ENCODE measurements around the gene NCOA3.
"Not testable (repeated sequence)": the region's sequence is repeated elsewhere in the genome, so short reads cannot be mapped to it uniquely, and the experiment has no call there.

Gene NCOA3

DNA sequence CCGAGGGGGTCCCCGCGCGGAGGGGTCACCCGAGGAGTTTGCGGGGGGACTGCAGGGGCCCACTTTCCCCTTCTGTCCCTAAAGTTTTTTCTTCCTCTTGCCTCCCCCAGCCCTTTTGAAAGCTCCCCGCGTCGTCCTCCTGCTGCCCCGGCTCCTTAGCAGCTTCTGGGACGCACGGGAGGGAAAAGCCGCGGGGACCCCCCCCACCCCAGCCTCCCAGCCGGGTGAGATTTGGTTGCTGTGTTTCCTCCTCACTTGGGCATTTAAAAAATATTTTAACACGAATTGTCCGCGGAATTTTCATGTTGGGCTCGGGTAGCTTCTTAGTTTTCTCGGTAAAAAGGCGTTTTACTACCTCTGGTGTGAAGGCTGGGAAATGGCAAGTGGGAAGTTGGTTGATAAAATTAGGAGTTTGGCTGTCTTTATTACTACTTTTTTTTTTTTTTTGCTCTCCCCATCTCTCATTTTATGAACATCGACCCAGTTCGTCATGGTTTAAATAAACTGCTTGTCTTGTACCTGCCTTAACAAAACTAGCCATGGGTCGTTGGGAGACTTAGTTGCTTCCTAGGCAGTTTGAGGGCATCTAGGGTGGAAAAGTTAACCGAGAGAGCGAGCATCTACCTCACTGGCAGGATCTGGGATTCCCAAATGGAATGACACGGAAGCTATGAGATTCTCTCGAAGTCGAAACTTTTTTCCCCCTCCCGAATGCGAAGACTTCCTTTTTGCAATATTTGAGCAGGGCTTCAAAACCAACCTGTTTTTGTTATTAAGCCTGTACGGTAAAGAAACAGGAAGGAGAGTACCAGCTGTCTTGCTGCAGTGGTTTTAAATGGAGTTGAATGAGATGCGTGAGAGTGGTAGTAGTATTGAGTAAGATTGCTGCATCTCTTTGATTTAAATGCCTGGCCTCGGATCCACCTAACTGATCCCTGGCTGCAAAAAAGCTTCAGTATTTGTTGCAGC lies 868 bp downstream of the NCOA3 start:
- peak; percentile 71 for DNase-seq

DNA sequence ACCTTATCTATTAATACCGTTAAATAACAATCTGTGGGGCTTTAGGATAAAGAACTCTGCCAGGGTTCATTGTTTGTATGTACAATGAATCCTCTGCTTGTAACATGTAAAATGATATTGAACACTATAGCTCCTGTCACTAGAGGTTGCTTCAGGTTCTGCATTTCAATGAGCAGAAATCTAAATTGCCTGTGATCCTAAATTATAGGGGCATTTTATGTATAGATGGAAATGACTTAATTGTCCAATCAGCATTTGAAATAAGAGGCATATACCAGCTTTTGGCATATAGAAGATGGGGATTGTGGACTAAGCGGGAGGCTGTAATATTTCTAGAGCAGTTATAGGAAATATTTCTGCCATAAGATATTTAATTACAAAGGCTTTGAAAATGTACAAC lies 2.0 kb downstream of the NCOA3 start:
- peak; percentile 39 for DNase-seq

DNA sequence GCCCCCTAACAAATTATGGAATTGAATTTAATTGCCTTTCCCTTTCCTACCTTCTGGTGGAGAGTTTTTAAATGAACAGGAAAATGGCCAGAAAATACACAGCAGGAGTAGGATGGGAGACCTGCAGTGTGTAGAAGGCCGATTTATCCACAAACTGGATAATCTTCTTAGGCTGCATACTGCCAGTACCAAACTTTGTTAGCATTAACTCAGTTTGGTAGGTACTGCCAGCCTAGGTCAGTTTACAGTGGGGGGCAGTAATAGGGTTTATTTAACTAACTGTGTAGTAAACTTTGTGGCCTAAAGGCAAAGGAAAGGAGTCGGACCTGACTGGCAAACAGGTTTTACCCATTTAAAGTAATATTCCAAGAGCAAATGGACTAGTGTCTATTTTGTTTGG lies 4.6 kb downstream of the NCOA3 start:
- DNase-seq, result no peak

DNA sequence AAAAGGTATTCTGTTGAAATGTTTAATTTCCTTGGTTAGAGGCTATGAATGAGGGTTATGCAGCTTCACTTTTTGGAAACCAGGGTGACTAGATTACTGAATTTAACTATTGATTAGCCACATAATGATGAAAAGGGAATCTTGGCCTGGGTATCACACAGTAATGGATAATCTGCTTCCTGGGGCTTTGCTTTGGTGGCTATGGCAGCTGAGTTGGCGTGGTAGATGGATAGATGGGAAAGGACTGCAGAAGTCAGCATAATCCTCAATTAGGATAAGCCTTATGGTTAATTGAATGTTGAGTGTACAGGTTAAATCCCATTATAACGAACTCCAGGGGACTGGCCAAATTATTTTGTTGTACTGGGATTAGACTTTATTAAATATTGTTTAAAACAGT lies 5.2 kb downstream of the NCOA3 start:
- DNase-seq, result no peak

DNA sequence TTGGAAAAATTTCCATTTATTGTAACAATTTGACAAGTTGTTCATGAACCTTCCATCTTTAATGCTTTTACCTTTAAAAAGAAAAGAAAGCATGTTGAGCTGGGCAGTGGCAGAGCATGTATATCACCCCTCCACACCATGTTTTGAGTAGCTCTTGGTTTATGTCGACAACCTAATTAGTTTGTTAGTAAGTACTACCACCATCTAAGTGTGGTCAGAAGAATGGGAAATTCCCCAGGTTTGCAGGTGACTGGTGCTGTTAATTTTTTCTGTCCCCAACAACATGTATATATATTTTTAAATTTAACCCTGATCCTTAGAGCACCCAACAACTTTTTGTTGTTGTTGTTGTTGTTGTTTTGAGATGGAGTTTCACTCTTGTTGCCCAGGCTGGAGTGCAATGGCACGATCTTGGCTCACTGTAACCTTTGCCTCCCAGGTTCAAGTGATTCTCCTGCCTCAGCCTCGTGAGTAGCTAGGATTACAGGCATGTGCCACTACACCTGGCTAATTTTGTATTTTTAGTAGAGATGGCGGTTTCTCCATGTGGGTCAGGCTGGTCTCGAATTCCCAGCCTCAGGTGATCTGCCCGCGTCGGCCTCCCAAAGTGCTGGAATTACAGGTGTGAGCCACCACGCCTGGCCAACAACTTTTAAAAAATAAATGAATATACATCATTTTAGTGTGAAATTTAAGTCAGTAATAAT lies 5.7 kb downstream of the NCOA3 start:
- not testable (repeated sequence) for DNase-seq

DNA sequence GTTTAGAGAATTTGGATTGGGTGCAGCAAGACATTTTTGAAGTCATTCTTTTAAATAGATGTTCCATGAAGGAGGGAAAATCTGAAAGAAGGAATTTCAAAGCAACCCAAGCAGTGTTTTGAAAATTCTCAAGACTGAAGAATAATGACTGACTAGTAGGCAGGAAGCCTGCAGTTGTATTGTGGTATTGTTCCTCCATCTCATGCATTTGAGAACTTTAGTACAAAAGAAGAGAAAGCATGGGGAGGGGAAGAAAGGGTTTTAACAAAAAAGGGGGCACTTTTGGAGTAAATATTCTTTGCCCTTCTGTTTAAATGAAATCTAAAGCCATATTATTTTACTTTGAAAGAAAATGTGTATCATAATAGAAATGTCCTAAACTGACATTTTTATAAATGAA lies 6.6 kb downstream of the NCOA3 start:
- no peak for DNase-seq

DNA sequence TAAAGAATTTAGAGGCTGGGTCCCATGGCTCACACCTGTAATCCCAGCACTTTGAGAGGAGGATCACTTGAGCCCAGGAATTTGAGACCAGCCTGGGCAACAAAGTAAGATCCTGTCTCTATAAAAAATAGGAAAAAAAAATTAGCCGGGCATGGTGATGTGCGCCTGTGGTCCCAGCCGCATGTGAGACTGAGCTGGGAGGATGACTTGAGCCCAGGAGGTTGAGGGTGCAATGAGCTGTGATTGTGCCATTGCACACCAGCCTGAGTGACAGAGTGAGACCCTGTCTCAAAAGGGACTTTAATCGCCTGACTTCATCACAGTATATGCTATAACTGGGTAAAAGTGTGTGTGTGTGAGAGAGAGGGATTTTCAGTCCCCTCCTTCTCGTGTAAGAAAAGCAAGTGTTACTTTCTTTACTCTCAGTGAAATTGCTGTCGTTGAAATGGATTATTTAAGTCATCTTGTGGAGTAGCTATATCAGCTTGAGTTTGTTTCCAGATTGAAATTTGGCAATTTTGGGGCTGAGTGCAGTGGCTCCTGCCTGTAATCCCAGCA lies 7.5 kb downstream of the NCOA3 start:
- no peak for DNase-seq

DNA sequence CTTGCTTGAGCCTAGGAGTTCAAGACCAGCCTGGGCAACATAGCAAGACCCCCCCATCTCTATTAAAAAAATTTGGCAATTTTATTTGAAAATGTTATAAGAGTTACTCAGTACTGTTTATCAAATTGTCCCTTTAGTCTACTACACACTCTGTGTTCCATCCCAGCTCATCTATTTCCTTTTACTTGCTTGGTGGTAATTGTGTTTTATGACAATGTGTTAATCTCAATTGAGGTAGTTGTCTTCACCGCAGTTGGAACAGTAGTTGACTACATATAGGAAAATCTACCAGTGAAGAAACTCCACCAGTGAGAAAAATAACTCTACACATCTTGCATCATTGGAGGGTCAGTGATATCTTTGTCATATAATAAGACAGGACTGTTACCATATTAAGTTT lies 8.0 kb downstream of the NCOA3 start:
- DNase-seq, result no peak

DNA sequence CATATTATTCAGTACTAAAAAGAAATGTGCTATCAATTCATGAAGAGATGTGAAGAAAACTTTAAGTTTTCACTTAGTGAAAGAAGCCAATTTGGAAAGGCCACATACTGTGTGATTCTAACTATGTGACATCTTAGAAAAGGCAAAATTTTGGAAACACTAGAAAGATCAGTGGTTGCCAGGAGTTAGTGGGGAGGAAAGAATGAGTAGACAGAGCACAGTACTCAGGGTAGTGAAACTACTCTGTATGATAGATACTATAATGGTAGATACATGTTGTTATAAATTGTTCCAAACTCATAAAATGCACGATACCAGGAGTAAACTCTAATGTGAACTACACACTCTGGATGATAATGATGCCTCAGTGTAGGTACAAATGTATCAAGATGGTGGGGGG lies 14.2 kb downstream of the NCOA3 start:
- DNase-seq, result no peak

DNA sequence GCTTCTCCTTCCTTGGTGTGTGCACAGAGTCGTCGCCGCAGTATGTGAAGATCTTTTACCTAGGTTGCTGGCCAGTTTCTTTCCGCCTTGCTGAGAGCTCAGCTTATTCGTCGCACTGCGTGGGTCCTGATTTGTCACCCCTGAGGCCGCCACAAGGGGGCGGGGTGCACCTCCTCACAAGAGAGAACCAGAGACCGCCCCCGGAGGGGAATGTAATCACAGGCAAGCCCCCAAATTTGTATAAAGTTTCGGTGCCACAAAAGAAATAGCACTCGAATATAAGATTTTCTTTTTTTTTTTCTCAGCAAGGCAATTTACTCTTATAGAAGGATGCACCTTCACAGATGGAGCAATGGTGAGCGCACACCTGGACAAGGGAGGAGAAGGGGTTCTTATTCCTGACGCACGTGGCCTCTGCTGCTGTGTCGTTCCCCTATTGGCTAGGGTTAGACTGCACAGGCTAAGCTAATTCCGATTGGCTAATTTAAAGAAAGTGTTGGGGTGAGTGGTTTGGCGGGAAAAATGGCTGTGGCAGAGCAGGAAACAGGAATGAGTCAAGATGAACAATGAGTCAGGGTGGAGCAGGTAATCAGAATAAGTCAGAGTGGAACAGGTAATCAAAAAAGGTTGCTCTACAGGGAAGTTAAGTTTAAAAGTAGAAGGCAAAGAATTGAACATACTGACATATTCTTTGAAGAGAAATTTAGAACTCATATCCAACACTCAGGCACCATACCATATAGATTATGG lies 19.5 kb downstream of the NCOA3 start:
- DNase-seq, result no peak

DNA sequence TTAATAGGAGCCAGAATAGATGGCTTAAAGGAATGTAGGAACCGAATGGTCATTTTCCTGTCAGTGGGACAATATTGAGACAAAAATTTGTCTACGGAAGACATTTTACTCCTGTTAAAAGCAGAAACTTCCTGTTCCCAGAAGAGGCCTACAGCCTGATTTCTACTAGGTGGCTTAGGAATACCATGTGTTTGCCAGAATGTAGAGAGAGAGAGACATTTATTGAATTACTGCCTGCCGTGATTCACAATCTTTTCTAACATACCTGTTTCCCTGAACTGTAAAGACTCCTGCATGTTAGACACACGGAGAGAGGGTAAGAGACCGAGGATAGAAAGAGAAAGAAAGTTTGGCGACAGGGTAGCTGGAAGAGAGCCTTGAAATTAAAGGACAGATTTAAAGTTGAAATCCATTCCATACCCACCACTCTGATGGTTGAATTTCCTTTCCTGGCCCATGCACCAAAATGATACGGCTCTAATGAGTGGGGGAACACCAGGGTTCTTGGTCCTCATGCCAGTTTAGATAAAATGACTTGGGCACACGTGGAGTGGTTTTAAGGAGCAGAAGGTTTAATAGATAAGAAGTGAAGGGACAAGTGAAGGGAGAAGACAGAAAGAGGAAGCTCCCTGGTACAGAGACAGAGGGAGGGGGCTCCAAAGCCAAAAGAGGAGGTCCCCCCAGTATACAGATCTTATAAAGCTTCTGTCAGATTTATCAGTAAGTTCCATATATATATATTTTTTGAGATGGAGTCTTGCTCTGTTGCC lies 22.5 kb downstream of the NCOA3 start:
- no peak for DNase-seq

DNA sequence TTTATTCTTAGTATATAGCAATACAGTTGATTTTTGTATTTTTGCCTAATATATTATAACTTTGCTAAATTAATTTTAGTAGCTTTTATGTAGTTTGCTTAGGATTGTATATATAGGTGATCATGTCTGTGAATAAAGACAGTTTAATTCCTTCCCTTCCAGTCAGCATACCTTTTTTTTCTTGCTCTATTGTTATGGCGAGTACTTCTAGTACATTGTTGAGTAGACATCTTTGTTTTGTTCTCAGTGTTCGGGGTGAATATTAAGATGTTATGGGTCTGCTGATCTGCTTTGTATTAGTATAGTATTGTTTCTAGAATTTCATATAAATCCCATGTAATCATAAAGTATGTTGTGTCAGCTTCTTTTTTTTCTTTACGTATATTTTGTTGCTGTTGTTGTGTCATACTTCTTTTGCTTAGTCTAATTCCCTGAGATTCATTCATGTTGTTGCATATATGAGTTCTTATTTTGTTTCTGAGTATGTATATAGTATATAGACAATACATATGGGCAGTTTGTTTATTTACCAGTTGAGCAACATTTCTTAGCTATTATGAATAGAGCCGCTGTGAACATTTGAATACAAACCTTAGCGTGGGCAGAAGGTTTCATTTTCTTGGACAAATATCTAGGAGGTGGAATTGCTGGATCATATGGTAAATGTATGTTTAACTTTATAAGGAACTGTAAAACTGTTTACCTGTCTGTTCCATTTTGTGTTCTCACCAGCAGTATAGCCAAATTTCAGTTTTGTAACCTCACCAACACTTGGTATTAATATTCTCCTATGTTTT lies 25.5 kb downstream of the NCOA3 start:
- DNase-seq, result no peak

DNA sequence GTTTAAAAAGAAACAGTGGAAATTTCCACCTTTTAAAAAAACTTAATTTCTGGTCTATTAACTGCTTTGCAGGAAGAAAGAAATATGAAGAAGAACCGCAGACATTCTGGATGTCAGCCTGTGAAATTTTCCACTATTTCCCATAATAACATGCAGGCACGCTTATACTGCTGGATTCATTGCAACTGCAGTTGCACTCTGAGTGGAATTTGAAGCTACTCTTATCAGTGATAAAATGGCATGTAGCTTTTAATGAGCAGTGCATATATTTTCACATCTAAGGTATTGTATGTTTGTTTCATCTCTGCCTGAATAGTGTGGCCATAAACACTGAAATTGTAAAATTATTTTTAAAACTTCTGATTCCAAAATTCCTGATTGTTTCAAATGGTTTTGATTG lies 28.2 kb downstream of the NCOA3 start:
- no peak for DNase-seq

DNA sequence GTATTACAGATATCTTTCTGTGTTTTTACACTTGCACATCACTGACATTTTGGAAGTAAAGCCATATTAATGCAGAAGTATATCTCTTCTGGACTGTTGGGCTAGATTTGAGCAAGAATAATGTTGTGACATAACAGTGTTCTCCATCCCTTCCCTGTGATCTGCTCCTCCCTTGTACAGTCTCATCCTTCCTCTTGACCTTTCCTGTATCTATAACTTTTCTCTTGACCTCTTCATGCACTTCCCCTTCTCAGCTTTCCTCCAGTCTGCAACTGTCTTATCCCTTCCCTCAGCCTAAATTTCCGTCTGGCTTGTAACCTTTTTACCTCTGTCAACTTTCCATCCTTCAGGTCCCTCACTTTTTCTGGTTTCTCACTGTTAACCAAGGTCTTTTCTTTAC lies 29.8 kb downstream of the NCOA3 start:
- DNase-seq, result no peak

DNA sequence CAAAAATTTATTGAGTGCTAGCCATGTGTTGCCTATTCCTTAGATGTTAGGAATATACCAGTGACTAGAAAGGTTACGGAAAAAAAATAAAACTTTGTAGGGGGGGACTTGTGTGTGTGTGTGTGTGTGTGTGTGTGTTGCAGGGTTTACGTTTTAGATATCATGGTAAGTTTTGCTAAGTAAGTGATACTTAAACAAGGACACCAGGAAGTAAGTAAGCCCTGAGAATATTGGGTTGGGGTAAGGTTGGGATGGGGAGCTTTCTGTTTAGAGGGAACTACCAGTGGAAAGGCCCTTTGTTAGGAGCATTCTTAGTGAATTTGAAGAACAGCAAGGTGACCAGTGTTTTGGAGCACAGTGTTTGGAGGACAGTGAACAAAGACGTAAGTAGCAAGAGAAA lies 30.3 kb downstream of the NCOA3 start:
- DNase-seq, result no peak

DNA sequence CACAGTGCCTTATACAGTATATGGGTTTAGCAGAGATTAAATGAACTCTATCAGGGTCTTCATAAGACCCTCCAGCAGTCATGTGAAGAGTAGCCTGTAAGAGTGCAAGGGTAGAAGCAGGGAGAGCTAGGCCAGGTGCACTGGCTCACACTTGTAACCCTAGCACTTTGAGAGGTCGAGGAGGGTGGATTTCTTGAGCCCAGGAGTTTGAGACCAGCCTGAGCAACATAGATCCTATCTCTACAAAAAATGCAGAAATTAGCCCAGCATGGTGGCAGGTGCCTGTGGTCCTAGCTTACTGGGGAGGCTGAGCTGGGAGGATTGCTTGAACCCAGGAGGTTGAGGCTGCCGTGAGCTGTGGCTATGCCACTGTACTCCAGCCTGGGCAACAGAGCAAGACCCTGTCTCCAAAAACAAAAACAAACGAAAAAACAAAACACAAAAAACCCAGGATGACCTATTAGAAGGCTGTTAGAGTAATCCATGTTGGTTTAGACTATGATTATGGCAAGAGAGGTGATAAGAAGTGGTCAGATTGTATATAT lies 31.9 kb downstream of the NCOA3 start:
- DNase-seq, result no peak

DNA sequence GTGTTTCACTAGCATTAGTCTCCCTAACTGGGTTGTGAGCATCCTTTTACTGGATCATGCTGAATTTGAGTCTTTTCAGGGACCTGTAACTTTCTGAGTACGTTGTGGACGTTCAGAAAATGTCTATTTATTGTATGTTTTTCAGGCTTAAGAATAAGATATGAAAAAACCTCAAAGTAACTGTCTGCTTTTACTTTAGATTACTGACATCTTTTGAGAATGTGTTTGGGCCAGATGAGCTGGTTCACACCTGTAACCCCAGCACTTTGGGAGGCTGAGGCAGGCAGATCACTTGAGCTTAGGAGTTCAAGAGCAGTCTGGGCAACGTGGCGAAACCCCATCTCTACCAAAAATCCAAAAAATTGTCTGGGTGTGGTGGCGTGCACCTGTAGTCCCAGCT lies 32.7 kb downstream of the NCOA3 start:
- no peak for DNase-seq

DNA sequence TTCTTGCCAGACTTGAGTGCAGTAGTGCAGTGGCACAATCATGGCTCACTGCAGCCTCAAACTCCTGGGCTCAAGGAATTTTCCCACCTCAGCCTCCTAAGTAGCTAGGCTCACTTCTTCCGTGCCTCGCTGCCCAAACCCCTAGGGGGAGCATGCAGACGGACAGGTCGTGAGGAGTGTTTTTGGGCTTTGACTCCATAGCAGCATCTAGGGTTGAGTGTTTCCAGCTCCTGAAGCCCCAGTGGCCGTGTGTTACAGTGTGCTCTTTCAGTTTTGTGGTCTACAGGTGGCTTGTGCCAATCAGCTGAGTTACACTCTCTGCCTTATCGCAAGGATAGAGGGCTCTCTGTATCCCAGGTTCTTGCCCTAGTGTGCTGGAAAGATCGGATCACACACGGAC lies 33.4 kb downstream of the NCOA3 start:
- peak; percentile 21 for DNase-seq

DNA sequence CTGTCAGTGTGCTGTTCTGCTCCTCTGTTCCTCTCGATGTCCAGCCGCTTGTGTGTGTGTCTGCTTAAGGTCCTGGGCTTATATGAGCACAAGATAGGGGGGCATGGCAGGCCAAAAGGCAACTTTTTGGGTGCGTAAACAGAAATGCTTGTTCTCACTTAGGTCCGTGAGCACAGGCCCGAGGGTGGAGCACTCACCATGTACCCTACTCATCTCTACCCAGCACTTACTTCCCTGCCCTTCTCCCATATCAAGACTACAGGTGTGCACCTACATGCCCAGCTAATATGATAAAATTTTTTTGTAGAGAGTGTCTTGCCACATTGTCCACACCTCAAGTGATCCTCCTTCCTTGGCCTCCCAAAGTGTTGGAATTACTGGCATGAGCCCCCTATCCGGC lies 34.3 kb downstream of the NCOA3 start:
- no peak for DNase-seq

DNA sequence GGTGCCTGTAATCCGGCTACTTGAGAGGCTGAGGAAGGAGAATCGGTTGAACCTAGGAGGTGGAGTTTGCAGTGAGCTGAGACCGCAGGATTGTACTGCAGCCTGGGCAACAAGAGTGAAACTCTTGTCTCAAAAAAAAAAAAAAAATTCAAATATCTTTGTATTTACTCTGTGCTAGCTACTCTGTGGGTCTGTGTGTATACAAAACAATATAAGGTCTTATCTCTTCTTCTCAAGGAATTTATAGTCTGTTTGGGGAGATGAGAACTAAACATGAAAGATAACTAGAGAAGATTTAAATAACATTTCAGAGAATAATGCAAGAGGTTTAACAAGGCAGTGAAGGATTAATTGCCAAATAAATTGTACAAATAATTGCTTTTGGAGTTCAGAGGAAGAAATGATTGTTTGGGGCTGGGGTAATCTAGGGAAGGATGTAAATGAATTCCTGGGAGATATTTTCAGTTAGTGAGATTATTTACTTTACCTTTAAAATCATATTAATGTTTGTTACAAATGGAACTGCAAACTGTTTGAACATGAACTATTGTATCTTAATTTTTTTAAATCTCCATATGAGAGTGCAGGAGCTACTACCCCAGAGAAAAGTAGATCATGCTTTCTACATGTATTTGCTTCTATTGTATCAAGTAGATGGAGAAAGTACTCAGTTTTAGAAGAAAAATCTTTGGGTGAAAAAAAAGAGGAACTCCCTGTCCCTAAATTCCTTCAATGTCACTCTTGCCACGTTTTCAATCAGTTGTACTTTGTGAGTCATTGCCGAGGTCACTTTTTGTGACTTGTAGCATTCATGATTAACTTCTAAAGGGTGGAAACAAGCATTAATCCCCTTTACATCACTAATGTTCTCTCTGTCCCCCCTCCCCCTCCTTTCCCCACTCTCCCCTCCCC lies 39.0 kb downstream of the NCOA3 start:
- peak; percentile 28 for DNase-seq

Data from NCI-H526 treated with DMSO at 0.1 percent for 48 hours (cell line).